HUDEP-2 (cell line): ENCODE data around the gene ANTXR1.
"Not testable (repeated sequence)": the region's sequence is repeated elsewhere in the genome, so short reads cannot be mapped to it uniquely, and the experiment has no call there.

Source experiments
- DNase-seq, 76 experiments: peaks; one replicate each; lab custom pipeline; 2025; ENCODE audit not compliant: unreplicated experiment in 76 of 76; lab: John Stamatoyannopoulos, UW

Gene ANTXR1

GRCh38 chr2:69253112-69253511 is 240.1 kb downstream of the ANTXR1 start:
- no peak for DNase-seq

- no peak for DNase-seq
Observed at GRCh38 chr2:69253611-69254301, 240.8 kb downstream of the ANTXR1 start.

GRCh38 chr2:69255760-69256159 is 242.8 kb downstream of the ANTXR1 start:
- DNase-seq = no peak

DNA sequence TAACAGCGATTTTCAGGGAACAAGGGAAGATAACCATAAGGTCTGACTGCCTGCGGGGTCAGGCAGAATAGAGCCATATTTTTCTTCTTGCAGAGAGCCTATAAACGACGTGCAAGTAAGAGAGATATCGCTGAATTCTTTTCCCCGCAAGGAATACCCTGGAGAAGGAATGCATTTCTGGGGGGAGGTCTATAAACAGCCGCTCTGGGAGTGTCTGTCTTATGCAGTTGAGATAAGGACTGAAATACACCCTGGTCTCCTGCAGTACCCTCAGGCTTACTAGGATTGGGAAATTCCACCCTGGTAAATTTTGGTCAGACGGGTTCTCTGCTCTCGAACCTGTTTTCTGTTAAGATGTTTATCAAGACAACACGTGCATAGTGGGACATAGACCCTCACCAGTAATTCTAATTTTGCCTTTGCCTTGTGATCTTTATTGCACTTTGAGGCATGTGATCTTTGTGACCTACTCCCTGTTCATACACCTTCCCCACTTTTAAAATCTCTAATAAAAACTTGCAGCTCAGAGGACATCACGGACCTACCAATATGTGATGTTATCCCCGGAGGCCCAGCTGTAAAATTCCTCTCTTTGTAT is 247.1 kb downstream of the ANTXR1 start:
- DNase-seq = not testable (repeated sequence)

DNA sequence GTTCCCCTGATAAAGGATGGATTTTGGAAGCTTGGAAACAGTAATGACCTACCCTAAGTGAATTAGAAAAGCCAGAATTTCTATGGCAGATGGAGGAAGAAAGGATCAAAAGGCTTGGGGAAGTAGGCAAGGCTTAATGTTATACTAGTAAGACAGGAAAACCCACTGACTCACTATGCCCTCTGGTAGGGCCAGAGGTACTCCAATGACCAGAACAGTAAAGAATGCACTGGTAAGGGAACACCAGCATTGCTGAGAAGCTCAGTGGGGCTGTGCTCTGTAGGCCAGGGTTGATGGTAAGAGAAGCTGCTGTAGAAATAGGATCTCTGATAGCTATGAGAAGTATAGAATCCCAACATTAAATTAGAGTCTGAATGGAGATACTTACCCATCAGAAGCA is 247.7 kb downstream of the ANTXR1 start:
- no peak for DNase-seq

DNA sequence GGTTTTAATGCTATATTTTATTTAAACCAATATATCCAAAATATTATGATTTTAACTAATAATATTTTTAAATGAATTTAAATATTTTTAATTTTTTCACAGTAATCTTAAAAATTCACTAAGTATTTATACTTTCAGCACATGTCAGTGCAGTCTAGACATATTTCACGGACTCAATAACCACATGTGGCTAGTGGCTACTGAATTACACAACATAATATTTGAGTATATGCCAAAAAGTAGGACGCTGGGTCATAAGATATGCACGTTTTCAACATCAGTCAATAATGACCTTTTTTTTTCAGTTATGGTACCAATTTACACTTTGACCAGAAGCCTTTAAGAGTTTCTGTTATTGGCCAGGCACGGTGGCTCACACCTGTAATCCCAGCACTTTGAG is 256.4 kb downstream of the ANTXR1 start:
- DNase-seq = no peak

GRCh38 chr2:69271831-69272257 is 258.9 kb downstream of the ANTXR1 start:
- no peak for DNase-seq

- DNase-seq = no peak
Observed at GRCh38 chr2:69272803-69273471, 260.0 kb downstream of the ANTXR1 start.

GRCh38 chr2:69275490-69275889 is 262.5 kb downstream of the ANTXR1 start:
- DNase-seq = no peak

DNA sequence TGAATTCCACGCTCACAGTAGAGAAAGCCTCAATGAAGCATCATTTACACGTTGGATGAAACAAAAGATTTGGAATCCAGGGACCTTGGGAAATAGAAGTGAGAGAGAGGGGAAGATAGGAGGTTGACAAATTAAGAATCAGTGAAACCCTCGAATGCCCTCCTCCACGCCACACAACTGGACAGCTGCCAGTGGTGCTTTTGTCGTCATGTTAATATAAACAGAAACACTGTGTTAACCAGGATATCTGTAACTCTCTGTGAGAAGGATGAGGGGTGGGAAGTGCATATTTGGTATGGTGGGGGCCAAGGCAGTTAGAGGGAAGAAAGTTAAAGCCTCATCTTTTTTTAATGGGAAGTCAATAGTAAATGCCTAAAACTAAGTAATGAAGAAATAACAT is 265.4 kb downstream of the ANTXR1 start:
- DNase-seq = no peak

DNA sequence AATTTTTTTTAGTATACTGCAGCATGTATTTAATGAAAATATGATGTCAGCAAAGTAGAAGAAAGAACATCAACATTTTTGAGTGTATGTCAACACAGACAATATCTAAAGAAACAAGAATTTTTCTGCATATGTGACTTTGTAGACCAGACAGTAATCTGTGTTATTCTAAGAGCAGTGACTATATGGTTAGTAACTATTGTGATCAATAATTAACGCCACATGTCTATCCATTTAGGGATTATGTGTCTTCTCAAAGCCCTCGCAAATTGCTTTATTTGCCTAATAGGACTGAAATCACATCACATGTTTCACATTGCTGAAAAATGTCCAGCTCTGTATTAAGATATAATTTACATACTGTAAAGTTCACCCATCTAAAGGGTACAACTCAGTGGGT is 266.2 kb downstream of the ANTXR1 start:
- DNase-seq = no peak

DNA sequence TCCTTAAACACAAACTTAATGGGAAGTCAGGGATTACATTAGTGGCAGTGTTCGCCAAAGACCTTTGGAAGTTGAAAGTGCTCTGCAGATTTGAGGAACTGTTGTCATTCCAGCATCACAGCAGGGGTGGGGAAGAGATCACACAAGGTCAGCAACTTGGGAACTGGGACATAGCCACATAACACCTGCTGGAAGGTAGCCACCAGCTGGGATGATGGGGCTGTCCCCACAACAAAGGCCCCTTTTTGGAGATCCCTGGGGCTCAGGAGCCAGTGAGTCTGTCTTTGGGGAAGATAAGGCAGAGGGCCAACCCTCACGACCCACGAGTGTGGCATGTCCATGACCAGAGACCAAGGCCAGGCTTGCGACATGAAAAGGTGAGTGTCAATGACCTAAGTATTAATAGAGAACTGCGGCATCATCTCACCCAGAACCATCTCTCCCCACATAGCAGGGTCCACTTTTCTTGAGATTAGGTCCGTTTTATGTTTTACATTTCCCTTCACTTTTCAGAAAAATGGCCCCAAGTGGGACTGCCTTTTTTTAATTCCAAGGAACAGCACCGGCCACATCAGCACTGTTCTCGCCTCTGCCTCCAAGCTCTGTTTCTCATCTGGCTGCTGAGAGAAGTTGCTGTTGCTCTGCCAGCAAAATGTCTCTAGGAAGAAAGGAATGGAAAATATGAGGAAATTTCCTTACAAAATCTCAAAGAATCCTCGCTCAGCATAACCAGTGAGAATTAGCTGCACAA is 267.1 kb downstream of the ANTXR1 start:
- DNase-seq = no peak

- DNase-seq = no peak
Observed at GRCh38 chr2:69280796-69281412, 267.9 kb downstream of the ANTXR1 start.

DNA sequence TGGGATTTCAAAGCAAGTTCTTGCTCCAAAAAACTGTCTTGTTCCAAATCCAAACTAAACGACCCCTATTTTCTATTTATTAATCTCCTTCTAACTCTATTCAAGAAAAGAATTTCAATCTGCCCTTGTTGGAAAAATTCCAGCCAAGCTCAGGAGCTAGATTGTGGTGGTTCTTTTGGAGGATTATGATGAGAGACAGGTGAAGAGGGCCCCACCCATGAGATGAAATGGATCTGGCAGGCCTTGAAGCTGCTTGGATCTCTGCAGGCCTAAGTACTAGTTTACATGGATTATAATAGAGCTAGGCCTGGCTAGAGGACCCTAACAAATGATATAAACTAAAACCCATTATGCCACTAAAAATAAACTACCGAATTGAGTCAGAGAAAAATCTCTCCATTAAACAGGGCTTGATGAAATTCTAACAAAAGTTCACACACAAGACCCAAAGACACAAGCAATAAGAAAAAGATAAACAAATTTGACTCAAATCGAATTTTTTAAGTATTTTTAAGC is 272.5 kb downstream of the ANTXR1 start:
- DNase-seq = no peak

GRCh38 chr2:69287544-69287943 is 274.6 kb downstream of the ANTXR1 start:
- DNase-seq = no peak

DNA sequence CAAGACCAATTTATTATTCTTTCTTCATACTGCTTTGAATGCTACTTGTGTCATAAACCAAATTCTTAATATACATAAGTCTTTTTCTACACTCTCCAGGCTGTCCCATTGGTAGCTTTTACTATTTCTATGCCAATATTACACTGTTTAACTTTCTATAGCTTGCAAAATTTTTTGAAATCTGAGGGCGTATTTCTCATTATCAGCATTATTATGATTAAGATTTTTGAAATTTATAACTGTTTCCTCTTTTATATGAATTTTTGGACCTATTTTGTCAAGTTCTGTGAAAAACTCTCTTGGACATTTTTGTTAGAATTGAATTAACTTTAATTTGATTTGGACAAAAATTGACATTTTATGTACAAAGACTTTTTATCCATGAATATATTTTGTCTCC is 275.4 kb downstream of the ANTXR1 start:
- no peak for DNase-seq

DNA sequence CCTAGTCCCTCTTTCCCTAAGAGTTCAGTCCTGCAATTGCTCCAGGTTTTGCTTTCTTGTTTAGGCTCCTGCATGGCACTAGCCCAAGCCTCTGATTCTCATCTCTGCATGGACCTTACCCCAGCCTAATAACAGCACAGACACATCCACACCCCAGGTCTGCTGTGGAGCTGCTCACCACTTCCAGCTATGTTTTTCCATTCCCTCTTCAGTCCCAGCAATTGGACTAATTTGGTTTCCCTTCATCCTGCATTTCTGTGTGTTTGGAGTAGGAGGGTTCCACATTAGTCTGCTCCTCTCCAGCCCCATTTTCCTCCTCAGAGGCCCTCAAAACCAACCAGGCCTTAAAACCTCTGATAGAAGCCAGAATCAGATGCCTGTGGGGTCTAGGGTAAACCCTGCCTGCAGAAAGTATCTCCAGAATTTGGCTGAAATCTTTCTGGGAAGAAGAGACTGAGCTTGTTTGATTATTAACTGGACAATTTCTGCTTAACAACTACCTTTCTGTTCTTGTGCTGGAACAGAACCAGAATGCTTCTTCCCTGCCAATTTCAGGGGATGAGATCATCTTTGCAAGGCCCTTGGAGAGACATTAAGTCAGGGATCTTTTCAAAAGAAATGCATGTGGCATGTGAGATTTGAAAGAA is 278.1 kb downstream of the ANTXR1 start:
- no peak for DNase-seq

DNA sequence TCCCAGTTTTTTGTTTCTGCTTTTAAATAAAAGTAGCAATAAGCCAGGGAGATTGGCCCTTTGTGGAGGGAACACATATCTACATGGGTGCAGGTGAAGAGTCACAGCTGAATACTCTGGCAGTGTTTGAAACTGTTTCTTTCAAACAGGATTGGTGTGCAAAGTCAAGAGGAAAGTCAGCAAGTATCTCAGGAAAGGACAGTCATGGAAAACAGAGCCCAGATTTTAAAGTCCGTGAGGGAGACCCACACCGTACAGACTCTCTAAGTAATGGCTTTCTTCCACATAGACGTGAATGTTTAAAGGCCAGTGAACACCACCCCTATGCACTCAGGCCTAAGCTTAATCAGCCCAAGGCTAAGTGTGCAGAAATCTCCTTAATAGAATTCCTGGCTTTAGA is 278.7 kb downstream of the ANTXR1 start:
- no peak for DNase-seq

DNA sequence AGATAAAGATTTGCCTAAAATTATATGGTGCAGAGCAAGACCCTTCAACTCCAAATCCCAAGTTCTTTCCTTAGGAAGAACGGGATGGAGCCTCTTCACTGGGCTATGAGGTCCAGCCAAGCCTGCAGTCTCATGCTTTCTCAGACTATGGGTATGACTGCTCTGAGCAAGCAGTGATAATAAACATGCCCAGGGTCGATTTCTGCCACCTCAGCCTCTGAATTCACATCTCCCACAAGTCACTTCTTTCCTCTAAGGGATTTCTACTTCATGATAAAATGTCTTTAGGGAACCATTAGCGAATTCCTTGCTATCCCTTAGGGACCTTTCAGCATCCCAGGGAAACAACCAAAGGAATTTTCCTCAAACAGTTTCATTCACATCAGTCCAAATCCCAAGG is 279.3 kb downstream of the ANTXR1 start:
- no peak for DNase-seq

DNA sequence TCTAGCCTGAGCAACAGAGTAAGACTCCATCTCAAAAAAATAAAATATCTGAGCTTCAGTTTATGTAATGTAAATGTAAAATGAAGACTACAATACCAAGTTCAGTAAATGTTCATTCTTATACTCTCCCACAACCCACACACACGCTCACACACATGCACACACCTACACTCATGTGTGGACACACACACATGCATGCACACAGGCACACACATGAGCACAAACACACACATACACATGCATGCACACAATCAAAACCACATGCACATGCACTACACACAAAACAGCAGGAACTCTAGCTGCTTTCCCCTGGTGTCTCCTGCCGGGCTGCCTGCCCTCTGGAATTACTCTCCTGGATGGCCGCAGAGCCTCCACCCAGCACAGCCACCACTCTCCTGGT is 283.4 kb downstream of the ANTXR1 start:
- DNase-seq = no peak
